SKM-1 (cell line): Measurements from ENCODE around the gene SP2.

ENCODE experiments used
- DNase-seq: peaks from one replicate; lab custom pipeline; 2025; ENCODE audit not compliant: unreplicated experiment; lab: John Stamatoyannopoulos, UW

The SP2 gene

GRCh38 chr17:47970725-47971499 is 74.9 kb downstream of the SP2 start, which contains the start of gene CDK5RAP3:
Gene CDK5RAP3, plus strand, starts transcription at chr17:47971113. Its CDS starts 34 bp downstream, at chr17:47971147.
- peak; percentile 99 for DNase-seq

- DNase-seq = peak; percentile 20
These were observed 77.5 kb downstream of the SP2 start for GRCh38 chr17:47973541-47973940.

- no peak for DNase-seq
These were observed 79.3 kb downstream of the SP2 start for GRCh38 chr17:47975189-47975822.

DNA sequence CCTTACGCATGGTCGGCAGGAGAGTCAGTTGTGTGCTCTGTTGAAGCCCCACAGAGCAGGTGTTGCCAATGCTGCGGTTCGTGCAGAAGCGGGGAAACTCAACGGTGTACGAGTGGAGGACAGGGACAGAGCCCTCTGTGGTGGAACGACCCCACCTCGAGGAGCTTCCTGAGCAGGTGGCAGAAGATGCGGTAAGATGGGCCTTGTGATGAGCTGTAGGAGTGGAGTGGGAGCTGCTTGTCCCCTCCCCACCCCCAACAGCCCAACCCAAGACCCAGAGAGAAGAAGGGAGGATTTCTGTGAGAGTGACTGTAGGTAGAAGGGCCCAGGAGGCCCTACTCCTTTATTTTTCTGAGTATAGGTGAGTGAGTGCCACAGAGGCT is 79.8 kb downstream of the SP2 start:
- no peak for DNase-seq

GRCh38 chr17:47978324-47978723 is 82.3 kb downstream of the SP2 start:
- no peak for DNase-seq
